Endothelial cell of umbilical vein (primary cell): ENCODE measurements around the gene FEZF1.

Experiments
- EZH2 ChIP-seq: IDR thresholded peaks from 2 replicates; pipeline ENCODE4 v1.6.1; 2012; ENCODE audit warnings: borderline replicate concordance, low read depth, mild to moderate bottlenecking, moderate library complexity, low read length, inconsistent platforms; ENCODE audit not compliant: severe bottlenecking
- FOS ChIP-seq: IDR thresholded peaks from 2 replicates; pipeline ENCODE4 v1.6.1; 2011; ENCODE audit warnings: mild to moderate bottlenecking, low read length, moderate library complexity, borderline replicate concordance; ENCODE audit not compliant: insufficient read depth
- GATA2 ChIP-seq: IDR thresholded peaks from 2 replicates; pipeline ENCODE4 v1.7.0; 2011; ENCODE audit warnings: low read depth, mild to moderate bottlenecking, moderate library complexity, mixed read lengths, low read length; ENCODE audit not compliant: insufficient read length, insufficient read depth
- JUN ChIP-seq: IDR thresholded peaks from 2 replicates; pipeline ENCODE4 v1.6.1; 2011; ENCODE audit warnings: borderline replicate concordance, low read depth; ENCODE audit not compliant: insufficient read length, insufficient read depth
- MAX ChIP-seq: IDR thresholded peaks from 2 replicates; pipeline ENCODE4 v1.6.1; 2011; ENCODE audit not compliant: insufficient read depth, insufficient read length
- MYC ChIP-seq: IDR thresholded peaks from one replicate; pipeline ENCODE4 v1.6.1; 2011; ENCODE audit warnings: mild to moderate bottlenecking, low read depth, low read length
- POLR2A ChIP-seq: IDR thresholded peaks from 2 replicates; pipeline ENCODE4 v1.6.1; 2012; ENCODE audit warnings: low read depth, mild to moderate bottlenecking, control low read depth, low read length
- POLR2AphosphoS5 ChIP-seq: IDR thresholded peaks from 2 replicates; pipeline ENCODE4 v1.6.1; 2012; ENCODE audit warnings: low read depth, mild to moderate bottlenecking, control low read depth, low read length, moderate library complexity; ENCODE audit not compliant: insufficient read depth
- TF ChIP-seq, protein P1 (sequence below), 2 donors: IDR thresholded peaks; 1 replicate in 1 of 2; 2 replicates in 1 of 2; pipeline ENCODE4 v1.5.1; 2011; ENCODE audit warnings: low read length in 2 of 2, mild to moderate bottlenecking in 2 of 2, moderate library complexity in 2 of 2, control low read depth in 1 of 2, inconsistent platforms in 1 of 2, low read depth in 1 of 2; ENCODE audit not compliant: insufficient read depth in 1 of 2; ENCODE audit errors: extremely low read depth in 1 of 2

DNA sequence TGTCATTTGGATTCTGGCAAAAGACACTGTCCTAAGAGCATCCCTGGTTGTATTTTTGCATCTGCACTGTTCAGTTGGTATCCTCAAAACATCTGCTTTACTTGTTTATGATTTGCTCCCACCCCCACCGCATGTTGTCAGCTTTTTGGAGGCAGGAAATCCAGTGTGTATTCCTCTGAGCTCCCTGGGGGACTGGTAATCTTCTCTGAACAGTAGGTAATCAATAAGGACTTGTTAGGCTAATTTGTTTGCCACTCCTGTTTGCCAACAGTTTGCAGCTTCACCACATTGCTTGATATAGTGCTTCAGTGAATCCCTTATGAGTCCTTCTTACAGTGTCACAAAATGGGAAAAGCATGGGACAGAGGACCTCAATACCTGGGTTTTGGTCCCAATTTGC, 49.1 kb downstream of the FEZF1 start:
- TF ChIP-seq, protein P1, sequence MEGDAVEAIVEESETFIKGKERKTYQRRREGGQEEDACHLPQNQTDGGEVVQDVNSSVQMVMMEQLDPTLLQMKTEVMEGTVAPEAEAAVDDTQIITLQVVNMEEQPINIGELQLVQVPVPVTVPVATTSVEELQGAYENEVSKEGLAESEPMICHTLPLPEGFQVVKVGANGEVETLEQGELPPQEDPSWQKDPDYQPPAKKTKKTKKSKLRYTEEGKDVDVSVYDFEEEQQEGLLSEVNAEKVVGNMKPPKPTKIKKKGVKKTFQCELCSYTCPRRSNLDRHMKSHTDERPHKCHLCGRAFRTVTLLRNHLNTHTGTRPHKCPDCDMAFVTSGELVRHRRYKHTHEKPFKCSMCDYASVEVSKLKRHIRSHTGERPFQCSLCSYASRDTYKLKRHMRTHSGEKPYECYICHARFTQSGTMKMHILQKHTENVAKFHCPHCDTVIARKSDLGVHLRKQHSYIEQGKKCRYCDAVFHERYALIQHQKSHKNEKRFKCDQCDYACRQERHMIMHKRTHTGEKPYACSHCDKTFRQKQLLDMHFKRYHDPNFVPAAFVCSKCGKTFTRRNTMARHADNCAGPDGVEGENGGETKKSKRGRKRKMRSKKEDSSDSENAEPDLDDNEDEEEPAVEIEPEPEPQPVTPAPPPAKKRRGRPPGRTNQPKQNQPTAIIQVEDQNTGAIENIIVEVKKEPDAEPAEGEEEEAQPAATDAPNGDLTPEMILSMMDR (IDR thresholded peaks at IDR 0.05; ENCODE audit: extremely low read depth in 1 of 2, insufficient read depth in 1 of 2, low read depth in 1 of 2, low read length in 2 of 2): no peak
- TF ChIP-seq POLR2A: no peak
- TF ChIP-seq POLR2AphosphoS5: no peak
- TF ChIP-seq JUN: no peak
- TF ChIP-seq MAX: no peak
- no peak for TF ChIP-seq EZH2
- no peak for TF ChIP-seq FOS
- no peak for TF ChIP-seq MYC
- TF ChIP-seq GATA2: no peak
